AG09319 (cell line): ENCODE measurements around the gene TMCC1.

Experiments
- DNase-seq: peaks from one replicate; pipeline ENCODE4 v3.0.0-alpha.2; 2010; ENCODE audit warnings: low read depth; ENCODE audit errors: extremely low read depth
- TF ChIP-seq, protein P1 (sequence below): IDR thresholded peaks from 2 replicates; pipeline ENCODE4 v1.5.1; 2011; ENCODE audit warnings: low read depth, mild to moderate bottlenecking, inconsistent platforms, low read length, moderate library complexity

The TMCC1 gene

DNA sequence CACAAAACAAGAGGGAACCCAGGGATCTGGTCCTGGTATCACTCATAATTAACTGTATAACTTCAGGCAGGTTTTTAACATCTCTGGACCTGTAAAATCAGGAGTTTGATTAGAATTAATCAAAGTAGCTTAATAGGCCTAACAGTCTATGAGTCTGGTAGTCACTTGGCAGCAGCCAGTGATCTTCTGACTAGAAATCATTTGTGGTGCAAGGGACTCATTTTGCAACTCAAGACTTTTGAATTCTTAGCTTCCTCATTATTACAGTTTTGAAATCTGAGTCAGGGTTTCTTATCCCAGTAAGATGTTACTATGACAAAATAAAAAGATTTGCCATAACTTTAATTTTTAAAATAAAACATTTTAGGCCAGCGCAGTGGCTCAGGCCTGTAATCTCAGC lies 70.8 kb downstream of the TMCC1 start:
- peak; percentile 36 for DNase-seq
- TF ChIP-seq, protein P1, sequence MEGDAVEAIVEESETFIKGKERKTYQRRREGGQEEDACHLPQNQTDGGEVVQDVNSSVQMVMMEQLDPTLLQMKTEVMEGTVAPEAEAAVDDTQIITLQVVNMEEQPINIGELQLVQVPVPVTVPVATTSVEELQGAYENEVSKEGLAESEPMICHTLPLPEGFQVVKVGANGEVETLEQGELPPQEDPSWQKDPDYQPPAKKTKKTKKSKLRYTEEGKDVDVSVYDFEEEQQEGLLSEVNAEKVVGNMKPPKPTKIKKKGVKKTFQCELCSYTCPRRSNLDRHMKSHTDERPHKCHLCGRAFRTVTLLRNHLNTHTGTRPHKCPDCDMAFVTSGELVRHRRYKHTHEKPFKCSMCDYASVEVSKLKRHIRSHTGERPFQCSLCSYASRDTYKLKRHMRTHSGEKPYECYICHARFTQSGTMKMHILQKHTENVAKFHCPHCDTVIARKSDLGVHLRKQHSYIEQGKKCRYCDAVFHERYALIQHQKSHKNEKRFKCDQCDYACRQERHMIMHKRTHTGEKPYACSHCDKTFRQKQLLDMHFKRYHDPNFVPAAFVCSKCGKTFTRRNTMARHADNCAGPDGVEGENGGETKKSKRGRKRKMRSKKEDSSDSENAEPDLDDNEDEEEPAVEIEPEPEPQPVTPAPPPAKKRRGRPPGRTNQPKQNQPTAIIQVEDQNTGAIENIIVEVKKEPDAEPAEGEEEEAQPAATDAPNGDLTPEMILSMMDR: no peak

DNA sequence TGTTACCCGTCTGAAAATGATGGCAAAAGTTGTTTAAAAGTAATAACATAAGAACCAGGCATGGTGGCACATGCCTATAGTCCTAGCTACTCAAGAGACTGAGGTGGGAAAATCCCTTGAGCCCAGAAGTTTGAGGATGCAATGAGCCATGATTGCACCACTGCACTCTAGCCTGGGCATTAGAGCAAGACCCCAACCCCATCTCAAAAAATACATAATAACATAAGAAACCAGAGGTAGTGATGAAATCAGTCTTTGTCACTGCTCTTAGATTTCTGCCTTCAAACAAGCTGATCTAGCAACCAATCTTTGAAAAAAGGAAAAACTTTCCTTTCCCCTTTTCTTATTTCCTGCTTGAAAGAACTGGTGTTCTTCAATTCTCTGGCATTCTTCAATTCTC lies 71.3 kb downstream of the TMCC1 start:
- DNase-seq: no peak
- TF ChIP-seq, protein P1: no peak

DNA sequence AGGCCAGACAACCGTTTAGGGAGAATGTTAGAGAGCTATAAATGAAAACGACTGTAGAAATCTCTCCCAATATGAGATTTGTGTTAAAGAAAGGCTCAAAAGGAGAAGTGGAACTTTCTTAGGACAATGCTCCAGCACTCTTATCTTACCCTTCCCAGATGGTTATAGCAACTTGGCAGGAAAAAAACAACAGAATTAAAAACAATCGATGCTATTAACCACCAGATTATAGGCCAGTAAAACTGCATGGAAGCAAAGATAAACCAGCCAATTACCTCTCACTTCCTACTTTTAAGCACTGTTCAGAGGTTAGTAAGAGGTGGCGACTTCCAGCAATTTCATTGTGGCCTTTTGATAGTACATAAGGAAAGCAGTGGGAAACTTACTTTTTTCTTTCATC lies 72.9 kb downstream of the TMCC1 start:
- TF ChIP-seq, protein P1: no peak
- no peak for DNase-seq

DNA sequence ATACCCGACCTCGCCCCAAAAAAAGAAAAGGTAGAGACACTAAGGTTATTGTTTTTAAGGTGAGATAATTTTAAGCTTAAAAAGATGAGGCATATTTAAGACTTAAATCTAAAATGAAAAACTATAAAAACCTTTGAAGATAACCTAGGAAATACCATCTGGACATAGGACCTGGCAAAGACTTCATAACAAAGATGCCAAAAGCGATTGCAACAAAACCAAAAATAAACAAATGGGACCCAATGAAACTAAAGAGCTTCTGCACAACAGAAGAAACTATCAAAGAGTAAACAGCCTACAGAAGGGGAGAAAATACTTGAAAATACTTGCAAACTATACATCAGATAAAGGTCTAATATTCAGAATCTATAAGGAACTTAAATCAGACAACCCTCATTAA lies 80.9 kb downstream of the TMCC1 start:
- DNase-seq: no peak
- TF ChIP-seq, protein P1: no peak

DNA sequence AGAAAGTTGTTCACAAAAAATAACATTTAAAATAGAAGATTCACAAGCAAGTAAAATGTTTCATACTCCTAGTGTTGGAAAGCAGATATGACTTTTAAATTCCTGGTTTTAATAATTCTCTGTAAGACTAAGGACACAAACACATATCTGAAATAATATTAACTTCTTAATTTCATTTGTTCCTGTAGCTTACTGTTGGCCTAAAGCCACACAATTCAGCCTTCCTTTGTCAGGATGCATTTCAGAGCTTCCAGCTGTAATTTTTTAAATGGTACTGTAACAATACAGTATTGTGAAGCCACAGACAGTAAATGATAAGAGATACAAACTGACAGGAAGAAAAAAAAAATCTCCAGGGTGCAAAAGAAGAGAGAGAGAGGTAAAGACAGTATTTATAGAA lies 84.2 kb downstream of the TMCC1 start:
- TF ChIP-seq, protein P1: no peak
- DNase-seq: no peak

DNA sequence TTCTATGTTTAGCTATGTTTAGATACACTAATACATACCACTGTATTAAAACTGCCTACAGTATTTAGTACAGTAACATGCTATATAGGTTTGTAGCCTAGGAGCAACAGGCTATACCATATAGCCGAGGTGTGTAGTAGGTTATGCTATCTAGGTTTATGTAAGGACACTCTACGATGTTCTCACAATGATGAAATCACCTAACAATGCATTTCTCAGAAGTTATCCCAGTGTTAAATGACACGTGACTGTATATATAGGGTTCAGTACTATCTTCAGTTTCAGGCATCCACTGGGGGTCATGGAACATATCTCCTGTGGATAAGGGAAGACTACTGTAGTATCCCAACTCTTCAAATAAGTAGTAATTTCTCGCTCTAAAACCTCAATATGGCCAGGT lies 97.4 kb downstream of the TMCC1 start:
- TF ChIP-seq, protein P1: no peak
- DNase-seq: no peak

DNA sequence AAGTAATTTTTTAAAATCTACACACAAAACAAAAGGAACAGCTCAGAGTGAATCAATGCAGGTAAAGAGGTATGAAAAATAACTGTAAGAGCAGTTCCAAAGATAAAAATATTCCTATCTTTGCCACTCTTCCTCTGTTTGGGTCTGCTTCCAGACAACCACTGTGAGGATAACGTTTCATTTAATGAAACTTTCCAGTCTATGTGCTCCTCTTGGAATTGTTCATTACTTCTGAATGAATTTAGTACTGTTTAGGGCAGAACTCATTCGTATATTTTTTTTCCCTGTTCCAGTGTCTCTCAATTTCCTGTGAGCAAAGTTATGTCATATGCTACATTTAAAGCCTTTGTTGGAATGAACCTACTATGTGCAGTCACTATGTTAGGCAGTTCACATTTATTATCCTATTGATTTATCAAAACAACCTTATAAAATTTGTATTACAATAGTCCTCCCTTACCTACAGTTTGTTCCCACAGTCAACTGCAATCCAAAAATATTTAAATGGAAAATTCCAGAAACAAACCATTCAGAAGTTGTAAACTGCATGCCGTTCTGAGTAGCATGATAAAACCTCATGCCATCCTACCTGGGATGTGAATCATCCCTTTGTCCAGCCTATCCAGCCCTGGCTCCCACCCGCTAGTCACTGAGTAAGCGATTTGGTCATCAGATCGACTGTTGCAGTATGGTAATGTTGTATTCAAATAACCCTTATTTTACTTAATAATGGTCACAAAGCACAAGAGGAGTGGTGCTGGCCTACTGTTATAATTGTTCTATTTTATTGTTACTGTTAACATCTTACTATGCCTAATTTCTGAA lies 98.1 kb downstream of the TMCC1 start:
- DNase-seq: no peak
- TF ChIP-seq, protein P1: no peak
